SK-N-MC (cell line): Measurements from ENCODE around the gene GLTP.

ENCODE experiments used
- DNase-seq: peaks from one replicate; pipeline ENCODE4 v3.0.0-alpha.2; 2011; ENCODE audit warnings: low read depth, low spot score
- H3K27ac ChIP-seq: fragments of 200-600 bp; sonication (generic); 2 replicates; pipeline ENCODE4 v1.5.1; 2016; ENCODE audit warnings: mixed run types
- H3K36me3 ChIP-seq: fragments of 200-600 bp; sonication (generic); 2 replicates; pipeline ENCODE4 v1.6.1; 2017; ENCODE audit warnings: antibody characterized with exemption, low read length, mixed read lengths; ENCODE audit not compliant: insufficient read depth
- H3K4me3 ChIP-seq: fragments of 200-600 bp; sonication (generic); 2 replicates; pipeline ENCODE4 v1.5.1; 2016
- H3K9ac ChIP-seq: fragments of 200-600 bp; sonication (generic); 2 replicates; pipeline ENCODE4 v1.8.0; 2017; ENCODE audit warnings: mixed run types, mixed read lengths; ENCODE audit not compliant: insufficient read length
- H3K9me3 ChIP-seq: fragments of 200-600 bp; sonication (generic); 2 replicates; pipeline ENCODE4 v1.6.1; 2017; ENCODE audit warnings: low read depth, mild to moderate bottlenecking, antibody characterized with exemption, low read length, moderate library complexity, mixed read lengths
- EZH2 ChIP-seq: fragments of 200-600 bp; sonication (generic); IDR thresholded peaks from one replicate; pipeline ENCODE4 v1.6.1; 2017; ENCODE audit warnings: antibody characterized with exemption
- FOXP2 ChIP-seq: optimal IDR thresholded peaks from 2 replicates; pipeline ENCODE3; 2011; ENCODE audit warnings: mild to moderate bottlenecking, moderate library complexity; ENCODE audit not compliant: insufficient read depth; ENCODE audit errors: extremely low read length, control extremely low read depth
- POLR2AphosphoS5 ChIP-seq: IDR thresholded peaks from 2 replicates; pipeline ENCODE4 v1.6.1; 2012; ENCODE audit warnings: mild to moderate bottlenecking, low read depth, low read length, borderline replicate concordance

Gene GLTP

GRCh38 chr12:109818253-109818652, 62.1 kb downstream of the GLTP start:
- Histone ChIP-seq H3K9ac (no peak overlapping the region), H3K36me3 (no peaks in the 10 kb centered on the region), H3K4me3 (no peak overlapping the region), H3K27ac (no peak overlapping the region), H3K9me3 (no peaks in the 10 kb centered on the region)
- TF ChIP-seq EZH2: no peak
- no peak for TF ChIP-seq POLR2AphosphoS5
- TF ChIP-seq FOXP2: no peak
- DNase-seq: no peak

- H3K9ac ChIP-seq: no peak overlapping the region
- no peak overlapping the region for H3K4me3 ChIP-seq
- TF ChIP-seq EZH2 (no peak), FOXP2 (no peak), POLR2AphosphoS5 (no peak)
- no peaks in the 10 kb centered on the region for H3K9me3 ChIP-seq
- no peak for DNase-seq
- no peaks in the 10 kb centered on the region for H3K36me3 ChIP-seq
- H3K27ac ChIP-seq: no peak overlapping the region
These were observed 62.6 kb downstream of the GLTP start for GRCh38 chr12:109817627-109818231.

GRCh38 chr12:109816870-109817269, 63.5 kb downstream of the GLTP start:
- no peak for TF ChIP-seq EZH2
- no peak for TF ChIP-seq FOXP2
- TF ChIP-seq POLR2AphosphoS5: no peak
- Histone ChIP-seq H3K9ac (no peak overlapping the region), H3K4me3 (no peak overlapping the region), H3K36me3 (no peaks in the 10 kb centered on the region), H3K27ac (no peak overlapping the region), H3K9me3 (no peaks in the 10 kb centered on the region)
- no peak for DNase-seq

- Histone ChIP-seq H3K4me3 (no peak overlapping the region), H3K36me3 (no peaks in the 10 kb centered on the region), H3K27ac (no peak overlapping the region), H3K9ac (no peak overlapping the region), H3K9me3 (no peaks in the 10 kb centered on the region)
- TF ChIP-seq EZH2: no peak
- no peak for TF ChIP-seq FOXP2
- no peak for TF ChIP-seq POLR2AphosphoS5
- DNase-seq: no peak
These were observed 64.4 kb downstream of the GLTP start for GRCh38 chr12:109815757-109816617.

GRCh38 chr12:109815225-109815624, 65.1 kb downstream of the GLTP start:
- no peak overlapping the region for H3K27ac ChIP-seq
- H3K9ac ChIP-seq: no peak overlapping the region
- no peaks in the 10 kb centered on the region for H3K36me3 ChIP-seq
- no peaks in the 10 kb centered on the region for H3K9me3 ChIP-seq
- no peak for DNase-seq
- TF ChIP-seq EZH2 (no peak), FOXP2 (no peak), POLR2AphosphoS5 (no peak)
- H3K4me3 ChIP-seq: no peak overlapping the region

- Histone ChIP-seq H3K4me3 (no peak overlapping the region), H3K9me3 (no peaks in the 10 kb centered on the region), H3K27ac (no peak overlapping the region), H3K9ac (no peak overlapping the region), H3K36me3 (no peaks in the 10 kb centered on the region)
- no peak for DNase-seq
- TF ChIP-seq EZH2: no peak
- TF ChIP-seq POLR2AphosphoS5: no peak
- TF ChIP-seq FOXP2: no peak
These were observed 65.7 kb downstream of the GLTP start for GRCh38 chr12:109814600-109815150.

- Histone ChIP-seq H3K9ac (no peak overlapping the region), H3K4me3 (no peak overlapping the region), H3K9me3 (no peaks in the 10 kb centered on the region), H3K27ac (no peak overlapping the region), H3K36me3 (no peaks in the 10 kb centered on the region)
- TF ChIP-seq POLR2AphosphoS5 (no peak), EZH2 (no peak), FOXP2 (no peak)
- no peak for DNase-seq
These were observed 66.4 kb downstream of the GLTP start for GRCh38 chr12:109813810-109814416.

GRCh38 chr12:109811624-109811995, 68.7 kb downstream of the GLTP start:
- Histone ChIP-seq H3K9me3 (no peaks in the 10 kb centered on the region), H3K4me3 (no peak overlapping the region), H3K9ac (no peak overlapping the region), H3K27ac (no peak overlapping the region), H3K36me3 (no peaks in the 10 kb centered on the region)
- TF ChIP-seq POLR2AphosphoS5: no peak
- TF ChIP-seq EZH2: no peak
- TF ChIP-seq FOXP2: no peak
- no peak for DNase-seq
